HL-60 (cell line): Measurements from ENCODE around the gene RPRML.

Experiments used
- CTCF ChIP-seq: IDR thresholded peaks from one replicate; pipeline ENCODE4 v1.5.1; 2011; ENCODE audit warnings: low read length, control low read depth, inconsistent platforms; ENCODE audit not compliant: insufficient read depth
- GABPA ChIP-seq: IDR thresholded peaks from 2 replicates; pipeline ENCODE4 v1.6.1; 2012; ENCODE audit warnings: low read depth
- POLR2AphosphoS5 ChIP-seq: IDR thresholded peaks from 2 replicates; pipeline ENCODE4 v1.6.1; 2012; ENCODE audit warnings: low read depth
- REST ChIP-seq: IDR thresholded peaks from 2 replicates; pipeline ENCODE4 v1.6.1; 2012; ENCODE audit warnings: low read depth; ENCODE audit not compliant: insufficient replicate concordance
- SPI1 ChIP-seq: IDR thresholded peaks from 2 replicates; pipeline ENCODE4 v1.6.1; 2012; ENCODE audit warnings: low read depth, mild to moderate bottlenecking, borderline replicate concordance

- no peak for TF ChIP-seq CTCF
- TF ChIP-seq POLR2AphosphoS5 = no peak
- no peak for TF ChIP-seq REST
- no peak for TF ChIP-seq GABPA
- no peak for TF ChIP-seq SPI1
Measured at GRCh38 chr17:46995841-46996571, 17.0 kb upstream of the RPRML start.
